ENCODE results near the gene ZNF333.

DNA sequence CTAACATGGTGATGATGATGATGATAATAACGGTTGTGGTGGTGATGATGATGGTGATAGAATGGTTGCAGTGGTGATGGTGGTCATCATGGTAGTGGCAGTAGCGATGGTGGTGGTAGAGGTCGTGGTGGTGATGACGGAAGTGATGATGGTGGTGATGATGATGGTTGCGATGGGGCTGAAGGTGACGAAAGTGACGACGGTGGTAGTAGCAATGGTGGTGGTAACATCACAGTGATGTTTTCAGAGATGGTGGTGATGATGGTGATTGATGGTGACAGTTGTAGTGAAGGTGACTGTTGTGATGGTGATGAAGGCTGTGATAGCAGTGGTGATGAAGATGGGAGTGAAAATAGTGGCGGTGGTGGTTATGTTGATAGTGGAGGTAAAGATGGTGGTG is 11.6 kb upstream of the ZNF333 start:
- TF ChIP-seq, protein P1, sequence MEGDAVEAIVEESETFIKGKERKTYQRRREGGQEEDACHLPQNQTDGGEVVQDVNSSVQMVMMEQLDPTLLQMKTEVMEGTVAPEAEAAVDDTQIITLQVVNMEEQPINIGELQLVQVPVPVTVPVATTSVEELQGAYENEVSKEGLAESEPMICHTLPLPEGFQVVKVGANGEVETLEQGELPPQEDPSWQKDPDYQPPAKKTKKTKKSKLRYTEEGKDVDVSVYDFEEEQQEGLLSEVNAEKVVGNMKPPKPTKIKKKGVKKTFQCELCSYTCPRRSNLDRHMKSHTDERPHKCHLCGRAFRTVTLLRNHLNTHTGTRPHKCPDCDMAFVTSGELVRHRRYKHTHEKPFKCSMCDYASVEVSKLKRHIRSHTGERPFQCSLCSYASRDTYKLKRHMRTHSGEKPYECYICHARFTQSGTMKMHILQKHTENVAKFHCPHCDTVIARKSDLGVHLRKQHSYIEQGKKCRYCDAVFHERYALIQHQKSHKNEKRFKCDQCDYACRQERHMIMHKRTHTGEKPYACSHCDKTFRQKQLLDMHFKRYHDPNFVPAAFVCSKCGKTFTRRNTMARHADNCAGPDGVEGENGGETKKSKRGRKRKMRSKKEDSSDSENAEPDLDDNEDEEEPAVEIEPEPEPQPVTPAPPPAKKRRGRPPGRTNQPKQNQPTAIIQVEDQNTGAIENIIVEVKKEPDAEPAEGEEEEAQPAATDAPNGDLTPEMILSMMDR (IDR thresholded peaks at IDR 0.05) = no peak
- TF ChIP-seq POLR2A (IDR thresholded peaks at IDR 0.05) = no peak
